Nucleus accumbens (tissue), 56 donors: ENCODE data around the gene CAPN1.

Source experiments
- DNase-seq, 56 donors: peaks; one replicate each; lab custom pipeline; 2025; lab: John Stamatoyannopoulos, UW

The CAPN1 gene

GRCh38 chr11:65187971-65188461 lies 6.3 kb downstream of the CAPN1 start:
- no peak for DNase-seq

DNA sequence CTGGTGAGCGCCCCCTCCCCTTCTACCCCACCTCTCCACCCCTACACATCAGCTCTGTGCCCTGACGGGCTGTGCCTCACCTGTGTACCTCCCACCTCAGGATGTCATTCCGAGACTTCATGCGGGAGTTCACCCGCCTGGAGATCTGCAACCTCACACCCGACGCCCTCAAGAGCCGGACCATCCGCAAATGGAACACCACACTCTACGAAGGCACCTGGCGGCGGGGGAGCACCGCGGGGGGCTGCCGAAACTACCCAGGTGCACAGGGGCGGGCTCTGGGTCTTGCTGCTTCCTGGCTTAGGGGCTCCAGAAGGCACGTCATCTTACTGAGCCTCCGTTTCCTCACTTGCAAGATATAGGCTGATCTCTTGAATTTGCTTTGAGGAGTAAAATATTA lies 6.8 kb downstream of the CAPN1 start:
- DNase-seq: no peak

- no peak for DNase-seq
These were observed 7.5 kb downstream of the CAPN1 start for GRCh38 chr11:65189191-65189590.

DNA sequence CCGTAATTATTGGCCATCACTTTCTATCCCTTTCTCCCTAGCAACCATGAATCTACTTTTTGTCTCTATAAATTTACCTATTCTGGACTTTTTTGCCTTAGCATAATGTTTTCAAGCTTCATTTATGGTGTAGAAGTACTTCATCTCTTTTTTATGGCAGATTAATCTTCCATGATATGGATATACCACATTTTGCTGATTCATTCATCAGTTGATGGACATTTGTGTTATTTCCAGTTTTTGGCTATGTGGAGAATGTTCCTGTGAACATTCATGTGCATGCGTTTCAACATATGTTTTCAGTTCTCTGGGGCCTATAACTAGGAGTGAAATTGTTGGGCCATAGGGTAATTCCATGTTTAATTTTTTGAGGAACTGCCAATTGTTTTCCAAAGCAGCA lies 12.8 kb downstream of the CAPN1 start:
- no peak for DNase-seq

DNA sequence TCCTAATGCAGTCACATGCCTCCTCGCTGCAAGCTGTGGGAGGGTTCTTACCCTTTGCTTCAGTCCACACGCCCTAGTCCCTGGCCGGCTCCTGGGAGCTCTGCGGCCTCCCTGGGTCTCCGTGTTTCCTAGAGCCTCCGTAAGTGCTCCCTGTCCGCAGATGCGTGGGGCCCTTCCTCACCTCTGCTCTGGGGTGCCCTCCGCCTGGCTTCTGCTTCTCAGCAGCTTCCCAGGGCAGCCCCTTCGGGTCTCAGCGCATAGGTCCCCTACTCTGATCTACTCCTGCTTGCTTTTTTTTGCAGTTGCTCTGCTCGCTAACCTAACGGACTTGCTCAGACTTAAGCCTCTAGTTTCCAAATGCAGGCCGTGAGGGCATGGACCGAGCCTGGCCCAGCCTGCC lies 22.4 kb downstream of the CAPN1 start:
- DNase-seq: no peak

GRCh38 chr11:65204646-65205601 lies 23.2 kb downstream of the CAPN1 start:
- DNase-seq: peak in 32 of 56 donors; percentile 15 to 83 (median 54)

DNA sequence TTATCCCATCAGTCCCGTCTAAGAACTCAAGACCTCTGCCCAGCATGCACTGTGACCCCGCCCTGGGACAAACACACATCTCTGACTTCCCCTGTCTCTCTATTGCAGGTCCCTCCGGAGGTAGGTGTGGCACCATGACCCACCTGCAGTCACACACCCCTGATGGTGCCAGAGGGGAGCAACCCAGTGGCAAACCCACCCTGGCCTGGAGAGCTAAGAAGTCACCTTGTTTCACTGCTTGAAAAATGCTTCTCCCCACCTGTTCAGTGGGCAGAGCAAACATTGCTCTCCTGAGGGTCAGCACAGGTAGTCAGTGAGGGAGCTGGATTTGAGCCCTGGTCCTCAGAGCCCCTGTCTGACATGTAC lies 23.9 kb downstream of the CAPN1 start:
- DNase-seq: no peak

DNA sequence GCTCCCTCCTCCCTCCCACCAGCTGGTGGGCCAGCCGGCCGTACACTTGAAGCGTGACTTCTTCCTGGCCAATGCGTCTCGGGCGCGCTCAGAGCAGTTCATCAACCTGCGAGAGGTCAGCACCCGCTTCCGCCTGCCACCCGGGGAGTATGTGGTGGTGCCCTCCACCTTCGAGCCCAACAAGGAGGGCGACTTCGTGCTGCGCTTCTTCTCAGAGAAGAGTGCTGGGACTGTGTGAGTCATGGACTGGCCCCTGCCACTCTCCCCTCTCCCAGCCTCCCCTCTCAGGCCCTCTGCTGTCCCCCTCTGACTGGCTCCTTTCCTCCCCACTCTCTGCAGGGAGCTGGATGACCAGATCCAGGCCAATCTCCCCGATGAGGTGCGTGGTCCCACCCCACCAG lies 24.7 kb downstream of the CAPN1 start:
- DNase-seq: no peak

GRCh38 chr11:65206901-65207300 lies 25.2 kb downstream of the CAPN1 start:
- no peak for DNase-seq

DNA sequence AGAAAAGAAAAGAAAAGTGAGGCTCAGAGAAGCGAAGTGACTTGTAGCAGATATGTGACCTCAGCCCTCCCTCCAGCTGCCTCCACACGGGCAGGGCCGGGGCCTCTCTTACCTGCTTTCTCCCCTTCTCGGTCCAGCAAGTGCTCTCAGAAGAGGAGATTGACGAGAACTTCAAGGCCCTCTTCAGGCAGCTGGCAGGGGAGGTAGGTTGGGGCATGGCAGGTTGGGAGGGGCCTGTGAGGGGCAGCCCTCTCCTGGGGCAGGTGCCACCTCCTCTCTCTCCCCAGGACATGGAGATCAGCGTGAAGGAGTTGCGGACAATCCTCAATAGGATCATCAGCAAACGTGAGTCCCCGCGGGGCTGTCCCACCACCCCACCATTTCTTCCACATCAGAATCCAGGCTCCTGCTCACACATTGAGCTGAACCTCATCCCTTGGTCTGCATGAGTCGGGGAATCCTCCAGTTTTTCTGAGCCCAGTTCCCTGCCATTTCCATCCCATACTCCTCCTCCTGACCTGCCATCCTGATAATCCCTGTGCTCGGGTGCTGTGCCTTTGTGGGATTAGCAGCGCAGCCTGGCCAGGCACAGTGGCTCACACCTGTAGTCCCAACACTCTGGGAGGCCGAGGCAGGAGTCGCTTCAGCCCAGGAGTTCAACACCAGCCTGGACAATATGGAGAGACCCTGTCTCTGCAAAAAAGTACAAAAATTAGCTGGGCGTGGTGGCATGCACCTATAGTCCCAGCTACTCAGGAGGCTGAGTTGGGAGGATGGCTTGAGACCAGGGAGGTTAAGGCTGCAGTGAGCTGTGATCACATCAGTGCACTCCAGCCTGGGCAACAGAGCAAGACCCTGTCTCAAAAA lies 26.4 kb downstream of the CAPN1 start:
- no peak for DNase-seq

DNA sequence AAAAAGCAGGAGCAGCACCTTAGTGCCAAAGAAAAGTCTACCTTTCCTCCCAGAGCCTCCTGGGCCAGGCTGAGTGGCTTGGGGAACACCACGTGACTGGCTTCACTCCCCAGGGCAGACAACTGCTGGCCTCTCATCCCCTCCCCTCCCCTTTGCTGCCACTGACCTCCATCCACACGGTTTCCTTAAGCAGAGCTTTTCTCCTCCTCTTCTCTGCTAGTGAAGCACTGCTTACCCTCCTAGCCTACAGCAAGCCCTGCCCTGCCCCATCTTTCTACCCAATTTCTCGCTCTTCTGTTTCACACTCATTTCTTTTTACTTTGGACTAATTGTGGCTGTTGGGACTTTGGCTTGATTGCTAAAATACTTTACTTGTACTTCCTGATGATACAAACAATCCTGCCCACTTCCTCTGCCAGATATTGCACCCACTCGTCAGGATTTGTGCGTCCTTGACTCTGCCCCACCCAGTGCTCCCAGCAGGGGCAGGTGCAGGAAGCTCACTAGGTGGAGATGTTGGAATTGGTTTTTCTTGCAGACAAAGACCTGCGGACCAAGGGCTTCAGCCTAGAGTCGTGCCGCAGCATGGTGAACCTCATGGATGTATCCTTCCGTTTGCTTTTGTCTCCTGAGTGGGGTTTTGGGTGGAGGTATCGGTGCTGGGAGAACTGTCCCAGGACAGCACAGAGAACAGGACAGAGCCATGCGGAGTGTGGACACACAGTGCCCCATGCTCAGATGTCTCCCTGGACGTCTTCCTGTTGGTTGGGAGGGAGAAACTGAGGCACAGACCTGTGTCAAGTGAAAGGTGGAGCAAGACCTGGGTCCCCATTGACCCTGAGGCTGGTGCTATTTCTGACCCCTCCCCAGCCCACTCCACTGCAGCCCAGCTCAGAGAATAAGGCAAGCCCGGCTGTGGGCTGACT lies 27.3 kb downstream of the CAPN1 start:
- no peak for DNase-seq

DNA sequence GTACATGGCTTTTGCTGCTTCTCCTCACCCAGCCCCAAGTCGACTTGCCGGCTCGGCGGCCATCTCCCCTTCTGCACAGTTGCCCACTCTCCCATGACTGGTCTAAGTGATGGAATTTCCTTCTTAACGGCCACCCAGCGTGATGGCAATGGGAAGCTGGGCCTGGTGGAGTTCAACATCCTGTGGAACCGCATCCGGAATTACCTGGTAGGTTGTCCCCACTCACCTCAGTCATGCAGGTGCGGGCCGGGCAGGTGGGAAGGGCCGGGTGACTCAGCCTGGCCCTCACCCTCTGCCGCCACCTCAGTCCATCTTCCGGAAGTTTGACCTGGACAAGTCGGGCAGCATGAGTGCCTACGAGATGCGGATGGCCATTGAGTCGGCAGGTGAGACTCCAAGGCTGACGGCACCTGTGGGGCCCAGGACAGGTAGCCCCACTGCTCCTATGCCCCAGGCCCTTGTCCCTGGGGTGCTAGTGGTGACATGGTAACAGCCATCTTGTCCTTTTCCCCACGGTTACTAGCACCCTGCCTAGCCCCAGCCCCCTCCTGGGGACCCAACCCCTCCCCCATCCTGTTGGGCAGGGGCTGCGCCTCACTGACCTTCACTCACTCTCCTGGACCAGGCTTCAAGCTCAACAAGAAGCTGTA lies 28.1 kb downstream of the CAPN1 start:
- no peak for DNase-seq

GRCh38 chr11:65210361-65210731 lies 28.6 kb downstream of the CAPN1 start:
- DNase-seq: no peak

DNA sequence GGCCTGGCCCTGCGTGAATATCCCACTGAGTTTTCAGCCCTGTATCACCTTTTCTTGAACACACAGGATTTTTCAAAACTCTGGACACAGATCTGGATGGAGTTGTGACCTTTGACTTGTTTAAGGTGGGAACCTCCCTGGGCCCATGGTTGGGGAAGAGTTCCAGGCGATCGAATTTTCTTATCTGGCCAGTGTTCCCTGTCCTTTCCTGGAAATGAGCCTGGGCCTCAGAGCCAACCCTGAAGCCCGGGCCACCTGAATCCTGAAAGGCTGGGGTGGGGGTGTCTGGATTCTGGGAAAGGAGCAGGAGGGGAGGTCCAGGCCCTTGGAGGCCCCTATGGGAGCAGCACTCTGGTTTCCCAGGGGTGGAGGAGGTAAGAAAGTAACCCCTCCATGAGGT lies 29.0 kb downstream of the CAPN1 start:
- no peak for DNase-seq

- DNase-seq: no peak
These were observed 29.8 kb downstream of the CAPN1 start for GRCh38 chr11:65211293-65212105.

DNA sequence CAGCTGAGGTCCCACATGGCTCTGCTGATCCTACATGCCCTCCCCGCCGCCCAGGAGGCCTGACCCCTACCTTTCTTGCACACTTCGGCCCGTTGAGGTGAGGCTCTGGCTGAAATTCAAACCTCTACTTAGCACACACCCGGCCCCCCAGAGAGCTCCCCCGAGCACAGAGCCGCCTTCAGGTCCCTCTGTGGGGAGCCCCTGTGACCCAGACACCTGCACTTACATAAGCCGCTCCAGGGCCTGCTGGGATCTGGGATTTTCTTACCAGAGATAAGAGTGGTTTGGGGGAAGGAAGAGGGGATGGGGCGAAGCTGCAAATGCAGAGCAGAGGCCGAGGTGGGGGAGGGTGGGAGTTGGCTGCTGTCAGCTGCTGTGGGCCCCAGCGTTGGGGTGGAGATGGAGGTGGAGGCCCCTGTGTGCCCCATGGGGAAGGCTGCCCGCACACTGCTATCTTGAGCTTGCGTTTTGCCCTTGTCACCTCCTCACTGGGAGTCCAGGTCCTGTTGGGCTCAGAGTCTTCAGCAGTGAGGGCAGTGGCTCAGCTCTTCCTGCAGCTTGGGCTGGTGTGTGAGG lies 30.6 kb downstream of the CAPN1 start:
- DNase-seq: no peak

DNA sequence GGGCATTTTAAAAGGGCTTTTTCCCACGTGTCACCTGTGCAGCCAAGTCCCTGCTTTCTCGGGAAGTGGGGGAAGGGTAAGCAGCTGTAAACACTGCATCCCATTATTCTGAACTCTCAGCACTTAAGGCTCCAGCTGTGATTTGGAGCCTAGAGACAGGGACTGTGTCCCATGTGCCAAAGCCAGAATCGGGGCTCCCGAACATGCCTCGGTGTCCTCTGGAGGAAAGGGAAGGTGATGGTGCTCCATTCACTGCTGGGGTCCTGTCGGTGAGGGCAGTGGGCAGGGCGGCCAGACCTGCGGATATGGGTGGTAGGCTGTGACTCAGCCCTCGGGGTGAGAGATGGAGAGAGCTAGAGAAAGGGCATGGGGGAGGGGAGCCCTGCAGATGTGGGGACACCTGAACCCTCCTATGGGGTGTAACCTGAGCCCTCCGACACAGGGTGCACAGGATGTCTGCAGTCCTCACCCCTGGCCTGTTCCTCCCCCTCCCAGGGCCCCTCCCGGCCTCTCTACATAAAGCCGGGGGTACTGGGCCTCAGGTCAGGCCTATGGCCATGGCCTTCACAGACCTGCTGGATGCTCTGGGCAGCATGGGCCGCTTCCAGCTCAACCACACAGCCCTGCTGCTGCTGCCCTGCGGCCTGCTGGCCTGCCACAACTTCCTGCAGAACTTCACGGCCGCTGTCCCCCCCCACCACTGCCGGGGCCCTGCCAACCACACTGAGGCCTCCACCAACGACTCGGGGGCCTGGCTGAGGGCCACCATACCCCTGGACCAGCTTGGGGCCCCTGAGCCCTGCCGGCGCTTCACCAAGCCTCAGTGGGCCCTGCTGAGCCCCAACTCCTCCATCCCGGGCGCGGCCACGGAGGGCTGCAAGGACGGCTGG lies 31.8 kb downstream of the CAPN1 start:
- DNase-seq: peak in 1 of 56 donors; percentile 11
